Stimulated activated CD8-positive, alpha-beta memory T cell treated with anti-CD3 and anti-CD28 coated beads, Interleukin-15, amount 100 ng/mL, for 48 hours (primary cell): ENCODE data around the gene PARP2.

Source experiments
- DNase-seq, 2 donors: peaks; one replicate each; pipeline ENCODE4 v3.0.0-alpha.2; 2020; ENCODE audit warnings: low read depth in 2 of 2

The PARP2 gene

GRCh38 chr14:20400589-20400964 lies 57.1 kb downstream of the PARP2 start:
- DNase-seq = no peak

- no peak for DNase-seq
Observed at GRCh38 chr14:20400965-20401593, 57.6 kb downstream of the PARP2 start.

- no peak for DNase-seq
Observed at GRCh38 chr14:20403521-20403920, 60.1 kb downstream of the PARP2 start.
